Measurements from ENCODE around the gene MALRD1.

GRCh38 chr10:19098803-19099202, 50.2 kb downstream of the MALRD1 start:
- TF ChIP-seq CTCF (IDR thresholded peaks at IDR 0.05; ENCODE audit: insufficient read depth, low read depth, low read length) (no peak), EZH2 (IDR thresholded peaks at IDR 0.05; ENCODE audit: insufficient read depth, low read length) (no peak)
